ENCODE data around the gene HLA-DOB.
"Not testable (repeated sequence)": the region's sequence is repeated elsewhere in the genome, so short reads cannot be mapped to it uniquely, and the experiment has no call there.

The HLA-DOB gene

DNA sequence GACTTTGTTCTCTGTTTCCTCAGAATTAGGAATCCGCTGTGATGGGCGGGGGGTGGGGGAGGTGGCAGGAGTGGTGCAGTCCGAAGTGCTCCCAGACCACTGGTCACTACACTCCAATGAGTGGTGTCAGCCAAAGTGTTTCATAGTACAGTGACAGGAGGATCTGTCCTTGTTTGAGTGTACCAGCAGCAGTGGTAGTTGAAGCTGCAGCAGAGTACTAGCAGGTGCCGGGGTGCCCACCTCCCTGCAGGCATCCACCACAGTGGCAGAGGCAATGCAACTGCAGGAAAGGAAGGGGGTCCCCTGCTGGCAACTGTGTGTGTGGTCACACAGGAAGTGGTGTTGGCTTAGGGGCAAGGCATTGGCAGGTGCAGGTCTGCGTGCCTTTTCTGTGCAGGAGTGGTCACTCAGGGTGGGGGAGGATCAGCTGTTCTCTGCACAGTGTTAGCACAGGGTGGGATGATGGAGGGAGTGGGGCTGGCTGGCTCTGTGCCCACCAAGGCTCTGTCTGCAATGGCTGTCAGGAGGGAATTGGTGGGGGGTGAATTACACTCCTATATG, 9.7 kb downstream of the HLA-DOB start:
- no peak for DNase-seq

GRCh38 chr6:32805404-32805803, 11.4 kb downstream of the HLA-DOB start:
- DNase-seq: not testable (repeated sequence)

DNA sequence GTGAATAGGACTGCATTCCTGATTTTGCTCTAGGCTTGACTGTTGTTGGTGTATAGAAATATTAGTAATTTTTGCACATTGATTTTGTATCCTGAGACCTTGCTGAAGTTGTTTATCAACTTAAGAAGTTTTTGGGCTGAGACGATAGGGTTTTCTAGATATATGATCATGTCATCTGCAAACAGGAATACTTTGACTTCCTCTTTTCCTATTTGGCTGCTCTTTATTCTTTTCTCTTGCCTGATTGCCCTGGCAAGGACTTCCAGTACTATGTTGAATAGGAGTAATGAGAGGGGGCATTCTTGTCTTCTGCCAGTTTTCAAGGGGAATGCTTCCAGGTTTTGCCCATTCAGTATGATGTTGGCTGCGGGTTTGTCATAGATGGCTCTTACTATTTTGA, 13.4 kb downstream of the HLA-DOB start:
- no peak for DNase-seq

DNA sequence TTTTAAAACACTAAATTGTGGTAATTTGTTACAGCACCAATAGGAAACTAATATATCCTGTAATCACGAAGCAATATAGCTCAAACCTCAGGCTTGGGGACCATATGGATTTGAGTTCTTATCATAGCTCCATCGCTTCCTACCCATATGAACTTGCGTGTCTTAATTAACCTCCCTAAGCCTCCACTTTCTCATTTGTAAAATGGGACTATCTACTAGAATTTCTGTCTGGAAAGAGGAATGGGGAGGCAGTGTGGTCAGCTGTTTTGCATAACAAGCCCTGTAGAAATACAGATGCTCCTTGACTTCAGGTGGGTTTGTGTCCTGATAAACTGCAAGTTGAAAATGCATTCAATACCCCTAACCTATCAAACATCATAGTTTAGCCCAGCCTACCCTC, 17.1 kb downstream of the HLA-DOB start:
- DNase-seq: no peak

DNA sequence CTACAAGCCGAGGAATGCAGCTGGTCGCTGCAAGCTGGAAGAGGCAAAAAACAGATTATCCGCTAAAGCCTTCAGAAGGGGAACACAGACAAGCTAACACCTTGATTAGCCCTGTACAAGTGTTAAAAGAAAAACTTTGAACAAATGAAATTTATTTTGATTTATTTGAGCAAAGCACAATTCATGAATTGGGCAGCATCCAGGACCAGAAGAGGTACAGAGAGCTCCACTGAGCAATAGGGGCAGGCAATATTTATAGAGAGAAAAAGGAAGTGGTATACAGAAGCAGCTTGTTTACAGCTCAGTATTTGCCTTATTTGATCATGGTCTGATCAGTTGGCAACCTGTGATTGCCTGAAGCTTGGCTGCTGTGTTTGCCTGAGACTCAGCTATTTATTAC, 17.6 kb downstream of the HLA-DOB start:
- no peak for DNase-seq

DNA sequence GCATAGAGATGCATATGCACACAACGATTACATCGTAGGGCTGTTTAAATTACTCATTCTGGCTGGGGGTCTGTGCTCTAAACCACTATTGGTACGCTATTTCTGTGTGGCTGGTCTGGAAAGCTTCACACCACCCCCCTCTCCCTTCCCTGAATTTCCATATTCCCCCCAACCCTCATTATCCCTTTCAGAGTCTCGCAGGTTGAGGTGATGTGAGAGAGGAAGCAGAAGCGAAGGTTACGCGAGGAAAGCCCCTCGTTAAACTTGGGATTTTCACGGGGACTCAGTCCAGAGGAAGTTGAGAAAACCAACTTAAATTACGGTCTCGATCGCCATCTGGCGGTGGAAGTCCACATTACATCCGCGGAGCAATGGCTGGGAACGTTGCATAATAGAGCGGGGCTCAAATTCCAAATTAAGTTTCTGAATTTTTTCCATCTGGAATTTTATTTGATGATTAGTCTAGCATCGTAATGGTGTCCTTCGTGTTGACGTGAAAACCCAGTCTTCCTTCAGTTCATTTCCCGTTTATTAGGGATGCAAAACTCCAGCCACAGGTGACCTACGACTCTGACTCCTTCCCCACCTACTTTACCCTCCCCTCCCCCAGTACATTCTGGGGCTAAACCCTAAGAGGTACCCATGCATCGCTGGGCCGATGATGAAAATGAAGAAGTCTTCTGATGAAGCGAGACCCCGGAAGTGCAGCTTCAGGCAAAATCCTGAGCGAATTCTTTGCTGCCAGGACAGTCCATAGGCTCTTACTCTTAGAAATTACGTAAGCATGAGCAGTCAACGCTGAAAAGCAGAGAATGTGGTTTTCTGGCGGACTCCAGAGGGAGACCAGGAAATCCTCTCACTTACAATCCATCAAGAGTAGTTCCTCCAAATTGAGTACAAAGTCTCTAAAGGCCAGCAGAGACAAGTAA, 19.7 kb downstream of the HLA-DOB start:
- DNase-seq: peak; percentile 67

- DNase-seq: no peak
These were observed 22.3 kb downstream of the HLA-DOB start for GRCh38 chr6:32794510-32794909.

- no peak for DNase-seq
These were observed 23.8 kb downstream of the HLA-DOB start for GRCh38 chr6:32792901-32793435.

DNA sequence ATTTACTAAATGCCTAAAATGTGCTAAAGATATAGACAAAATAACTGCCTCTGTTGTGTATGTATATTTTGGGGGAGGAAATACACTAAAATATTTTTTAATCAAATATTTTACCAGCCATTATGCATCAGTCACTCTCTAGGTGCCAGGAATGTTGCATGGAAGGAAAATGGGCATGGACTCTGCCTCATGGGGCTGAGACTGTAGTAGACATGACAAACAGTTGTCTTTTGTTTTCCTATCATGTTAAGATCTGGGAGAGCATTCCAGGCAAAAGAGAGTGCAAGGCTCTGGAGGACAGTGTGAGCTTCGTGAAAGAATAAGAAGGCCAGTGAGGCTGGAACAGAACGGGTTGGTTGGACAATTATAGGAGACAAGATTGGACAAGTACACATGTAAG, 26.5 kb downstream of the HLA-DOB start:
- DNase-seq: no peak

- no peak for DNase-seq
These were observed 30.8 kb downstream of the HLA-DOB start for GRCh38 chr6:32785781-32786533.

- DNase-seq: not testable (repeated sequence)
These were observed 33.9 kb downstream of the HLA-DOB start for GRCh38 chr6:32782923-32783322.

DNA sequence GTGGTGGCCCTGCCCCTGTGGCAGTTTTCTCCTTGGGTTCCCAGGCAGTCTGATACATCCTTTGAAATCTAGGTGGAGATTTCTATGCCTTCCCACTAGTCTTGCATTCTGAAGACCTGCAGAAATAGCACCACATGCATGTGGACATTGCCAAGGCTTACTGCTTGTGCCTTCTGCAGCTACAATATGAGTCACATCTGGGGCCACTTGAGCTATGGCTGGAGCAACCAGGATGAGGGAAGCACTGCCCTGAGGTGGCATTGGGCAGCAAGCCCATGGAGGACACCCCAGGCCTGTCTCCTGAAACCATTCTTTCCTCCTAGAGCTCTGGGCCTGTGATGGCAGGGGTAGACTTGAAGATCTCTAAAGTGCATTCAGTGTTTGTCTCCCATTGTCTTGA, 37.8 kb downstream of the HLA-DOB start:
- no peak for DNase-seq

- DNase-seq: no peak
These were observed 41.7 kb downstream of the HLA-DOB start for GRCh38 chr6:32775071-32775470.

DNA sequence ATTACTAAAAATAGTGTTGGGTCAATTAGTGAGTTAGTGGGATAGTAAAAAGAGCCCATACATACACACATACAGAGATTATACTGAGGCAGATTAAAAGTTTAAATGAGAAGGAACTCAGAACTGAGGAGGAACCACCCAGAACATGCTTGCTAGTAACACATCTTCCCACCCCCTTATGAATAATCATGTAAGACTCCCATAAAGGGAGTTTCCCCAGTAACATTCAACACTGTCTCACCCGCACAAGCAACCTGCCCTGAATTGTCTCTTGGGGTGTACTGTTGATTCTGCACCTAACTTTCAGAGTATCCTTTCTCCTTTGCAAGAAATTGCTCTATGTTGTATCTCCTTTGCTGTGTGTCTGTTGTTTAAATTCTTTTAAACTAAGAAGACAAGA, 42.4 kb downstream of the HLA-DOB start:
- DNase-seq: no peak

DNA sequence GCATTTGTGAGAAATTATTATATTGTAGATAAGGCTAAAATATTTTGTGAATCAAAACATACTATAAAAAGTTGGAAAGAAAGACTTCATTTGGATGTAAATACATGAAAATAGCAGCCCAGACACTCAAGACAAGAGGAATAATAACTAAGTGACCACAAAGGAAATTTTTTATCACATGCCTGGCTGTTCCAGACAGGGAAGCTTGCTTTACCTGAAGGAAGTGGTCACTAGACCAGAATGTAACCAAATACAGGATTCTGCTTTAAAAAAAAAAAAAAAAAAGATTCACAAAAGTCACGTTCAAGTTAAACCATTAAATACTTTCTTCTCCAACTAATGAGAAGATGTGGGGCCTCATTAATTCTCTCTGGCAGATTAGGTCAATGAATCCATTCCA, 44.1 kb downstream of the HLA-DOB start:
- DNase-seq: no peak

- DNase-seq: no peak
These were observed 52.8 kb downstream of the HLA-DOB start for GRCh38 chr6:32764048-32764447.

DNA sequence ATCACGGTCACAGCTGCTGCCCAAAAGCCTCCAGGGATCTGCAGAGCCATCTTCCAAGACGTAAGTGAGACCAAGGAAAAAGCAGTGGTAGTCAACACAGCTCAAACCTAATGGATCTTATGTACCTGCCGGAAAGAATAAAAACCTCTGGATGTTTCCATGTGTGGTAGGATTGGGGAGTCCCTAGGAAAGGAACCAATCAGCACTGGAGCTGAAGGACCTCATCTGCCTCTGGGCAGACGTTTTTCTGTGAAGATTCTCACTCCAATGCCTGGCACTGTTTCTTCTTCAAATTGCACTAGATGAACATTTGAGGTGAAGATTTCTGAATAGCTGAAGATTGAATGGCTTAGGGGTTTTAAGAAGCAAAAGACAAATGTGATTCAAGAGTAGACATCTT, 53.4 kb downstream of the HLA-DOB start, which contains the start of gene HLA-DQB2:
TSS of gene HLA-DQB2 (minus strand) at position 112 of the 400 bp plus-strand sequence. CDS start at position 50, 62 bp downstream.
- DNase-seq: no peak
